GM10847 (cell line): ENCODE data around the gene SLC35A5.

Experiments used
- POLR2A ChIP-seq: IDR thresholded peaks from 2 replicates; pipeline ENCODE4 v1.6.1; 2011; ENCODE audit not compliant: insufficient read length; ENCODE audit errors: extremely low read depth

SLC35A5 gene

DNA sequence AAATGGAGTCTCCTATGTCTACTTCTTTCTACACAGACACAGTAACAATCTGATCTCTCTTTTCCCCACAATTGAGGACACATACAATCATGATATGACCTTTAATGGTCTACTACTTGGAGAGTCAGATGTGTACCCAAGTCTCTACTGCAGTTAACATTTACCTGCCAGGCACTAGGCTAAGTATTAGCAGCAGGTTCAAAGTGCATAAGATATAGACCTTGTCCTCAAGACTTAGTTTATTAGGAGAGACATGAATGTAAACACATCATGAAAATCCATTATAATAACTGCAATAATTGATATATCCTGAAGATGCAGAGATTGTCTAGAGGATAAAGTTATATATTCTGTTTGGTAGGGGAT lies 3.1 kb downstream of the SLC35A5 start:
- TF ChIP-seq POLR2A: no peak

DNA sequence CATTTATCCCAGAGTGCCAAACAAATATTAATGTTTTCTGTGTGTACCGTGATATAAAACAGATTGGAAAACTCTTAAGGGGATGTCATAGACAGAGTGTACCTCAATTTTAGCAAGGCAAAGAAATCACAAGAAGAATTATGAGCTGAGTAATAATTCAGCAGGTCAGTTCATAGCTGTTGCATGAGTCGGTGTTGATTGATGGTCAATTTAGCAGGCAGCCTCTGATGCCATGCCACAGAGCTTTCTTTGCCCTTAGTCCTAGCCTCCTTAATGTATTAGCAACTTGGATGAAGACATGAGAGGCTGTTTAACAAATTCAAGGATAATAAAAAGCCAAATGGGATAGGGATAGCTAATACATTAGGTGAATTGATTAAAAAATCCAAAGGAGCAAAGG lies 6.8 kb downstream of the SLC35A5 start:
- no peak for TF ChIP-seq POLR2A

DNA sequence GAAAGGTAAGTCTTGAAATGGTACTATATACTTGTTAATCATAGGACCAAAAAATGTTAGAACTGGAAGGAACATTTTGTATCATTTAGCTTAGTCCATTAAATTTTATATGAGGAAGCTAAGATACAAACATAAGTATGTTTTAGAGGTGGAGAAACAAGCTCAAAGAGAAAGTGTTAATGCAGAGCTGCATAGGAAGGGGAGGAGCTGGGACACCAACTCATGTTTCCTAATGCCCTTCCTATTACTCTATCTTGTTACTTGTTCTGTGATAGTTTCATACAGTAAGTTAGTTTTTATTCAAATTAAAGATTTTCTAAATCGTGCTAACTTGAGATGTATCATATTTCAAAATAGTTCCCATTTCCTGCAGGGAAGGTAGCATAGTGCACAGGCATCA lies 7.4 kb downstream of the SLC35A5 start:
- TF ChIP-seq POLR2A: no peak

DNA sequence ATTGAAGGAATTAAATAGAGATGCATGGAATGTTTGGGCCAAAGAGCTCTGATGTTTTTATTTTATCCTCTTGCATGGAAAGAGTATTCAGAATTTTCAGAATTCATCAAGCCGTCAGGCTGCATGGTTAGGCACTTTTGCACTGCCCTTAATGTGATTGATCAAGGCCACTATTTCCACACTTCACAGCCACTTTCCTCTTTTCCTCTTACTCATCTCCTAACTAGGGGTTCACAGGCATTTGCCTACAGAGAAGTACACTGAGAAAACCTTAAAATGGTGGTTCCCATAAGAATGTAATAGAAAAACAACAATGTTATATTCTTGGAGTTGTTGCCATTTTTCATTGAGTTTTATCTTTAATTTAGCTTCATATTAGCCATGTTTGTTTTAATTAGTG lies 10.9 kb downstream of the SLC35A5 start:
- TF ChIP-seq POLR2A: no peak

DNA sequence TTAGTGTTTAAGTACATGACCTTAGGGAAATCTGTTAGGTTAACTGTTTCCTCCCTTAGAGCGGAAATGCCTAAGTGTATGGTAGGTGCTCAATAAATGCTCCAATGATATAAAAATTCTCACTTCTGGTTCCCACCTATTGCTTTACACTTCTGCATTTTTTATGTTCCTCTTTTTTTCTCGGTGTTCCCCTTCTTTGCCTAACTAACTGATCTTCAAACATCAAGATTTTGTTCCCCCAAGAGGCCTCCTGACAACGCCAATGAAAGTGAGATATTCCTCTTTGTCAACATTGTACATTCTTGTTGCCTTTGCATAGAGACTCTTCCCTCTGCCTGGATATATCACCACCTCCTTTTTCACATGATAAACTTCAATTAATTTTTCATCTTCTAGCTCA lies 17.4 kb downstream of the SLC35A5 start:
- no peak for TF ChIP-seq POLR2A

DNA sequence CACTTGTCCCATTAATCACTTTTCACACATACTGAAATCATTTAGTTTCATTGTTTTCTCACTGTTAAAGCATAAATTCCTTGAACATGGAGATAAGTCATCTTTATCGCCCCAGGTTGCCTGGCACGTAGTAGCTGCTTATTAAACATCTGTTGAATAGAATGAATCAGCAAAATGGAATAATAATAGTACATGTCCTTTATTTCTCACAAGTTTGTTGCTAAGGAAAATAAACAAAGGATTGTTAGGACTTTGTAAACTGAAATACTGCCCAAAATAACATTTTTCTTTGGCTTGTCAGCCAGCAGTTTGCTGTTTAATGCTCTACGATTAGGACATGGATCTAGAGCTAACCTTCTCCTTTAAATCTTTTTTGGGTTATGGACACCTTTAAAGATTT lies 17.9 kb downstream of the SLC35A5 start:
- no peak for TF ChIP-seq POLR2A

DNA sequence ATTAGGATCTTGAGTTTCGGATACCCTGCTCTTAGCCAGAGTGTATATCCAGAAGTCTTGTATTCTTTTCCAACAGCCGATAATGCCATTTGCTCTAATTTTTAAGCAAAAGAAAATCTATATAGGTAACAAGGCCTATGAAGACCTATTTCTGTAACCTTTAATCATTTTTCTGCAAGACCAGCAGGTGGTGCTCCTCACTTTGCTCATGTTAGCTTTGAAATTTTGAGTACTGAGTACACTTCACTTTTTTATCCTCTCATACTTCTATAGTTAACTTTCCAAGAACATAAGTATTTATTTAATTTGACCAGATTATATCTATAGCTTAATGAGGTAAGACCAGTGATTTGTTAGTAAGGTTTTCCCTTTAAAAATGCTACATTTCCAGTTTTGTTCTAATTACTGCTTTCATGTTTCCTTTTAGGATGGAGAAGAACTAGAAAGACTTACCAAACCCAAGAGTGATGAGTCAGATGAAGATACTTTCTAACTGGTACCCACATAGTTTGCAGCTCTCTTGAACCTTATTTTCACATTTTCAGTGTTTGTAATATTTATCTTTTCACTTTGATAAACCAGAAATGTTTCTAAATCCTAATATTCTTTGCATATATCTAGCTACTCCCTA lies 20.5 kb downstream of the SLC35A5 start:
- no peak for TF ChIP-seq POLR2A

DNA sequence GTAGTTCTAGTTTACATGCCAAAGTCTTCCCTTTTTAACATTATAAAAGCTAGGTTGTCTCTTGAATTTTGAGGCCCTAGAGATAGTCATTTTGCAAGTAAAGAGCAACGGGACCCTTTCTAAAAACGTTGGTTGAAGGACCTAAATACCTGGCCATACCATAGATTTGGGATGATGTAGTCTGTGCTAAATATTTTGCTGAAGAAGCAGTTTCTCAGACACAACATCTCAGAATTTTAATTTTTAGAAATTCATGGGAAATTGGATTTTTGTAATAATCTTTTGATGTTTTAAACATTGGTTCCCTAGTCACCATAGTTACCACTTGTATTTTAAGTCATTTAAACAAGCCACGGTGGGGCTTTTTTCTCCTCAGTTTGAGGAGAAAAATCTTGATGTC lies 21.3 kb downstream of the SLC35A5 start:
- TF ChIP-seq POLR2A: no peak

DNA sequence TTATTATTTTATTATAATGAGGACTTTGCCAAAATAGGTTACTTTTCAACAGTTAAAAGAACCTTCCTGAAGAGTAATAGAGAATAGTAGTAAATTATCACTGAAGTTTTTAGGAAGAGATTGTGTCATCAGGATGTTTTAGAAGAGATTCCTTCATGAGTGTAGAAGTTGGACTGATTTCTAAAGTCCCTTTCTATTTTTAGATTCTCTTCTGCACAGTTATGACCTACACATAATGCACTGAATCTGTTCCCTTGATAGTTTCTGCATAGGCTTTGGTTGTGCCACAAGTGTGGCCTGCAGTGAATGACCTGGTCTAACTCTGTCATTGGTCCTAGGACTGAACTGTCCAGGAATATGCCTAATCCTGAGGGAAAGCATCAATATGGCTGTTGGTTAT lies 23.9 kb downstream of the SLC35A5 start:
- TF ChIP-seq POLR2A: no peak

DNA sequence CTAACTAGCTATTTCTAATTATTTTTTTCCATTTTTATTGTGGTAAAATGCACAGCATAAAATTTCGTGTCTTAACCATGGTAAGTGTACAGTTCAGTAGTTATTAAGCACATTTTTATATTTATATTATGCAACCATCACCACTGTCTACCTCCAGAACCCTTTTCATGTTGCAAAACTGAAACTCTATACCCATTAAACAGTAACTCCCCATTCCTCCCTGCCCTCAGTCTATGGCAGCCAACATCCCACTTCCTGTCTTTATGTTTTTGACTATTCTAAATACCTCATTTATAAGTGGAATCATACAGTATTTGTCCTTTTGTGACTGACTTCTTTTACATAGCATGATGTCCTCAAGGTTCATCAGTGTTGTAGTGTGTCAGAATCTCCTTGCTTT lies 25.5 kb downstream of the SLC35A5 start:
- TF ChIP-seq POLR2A: no peak

DNA sequence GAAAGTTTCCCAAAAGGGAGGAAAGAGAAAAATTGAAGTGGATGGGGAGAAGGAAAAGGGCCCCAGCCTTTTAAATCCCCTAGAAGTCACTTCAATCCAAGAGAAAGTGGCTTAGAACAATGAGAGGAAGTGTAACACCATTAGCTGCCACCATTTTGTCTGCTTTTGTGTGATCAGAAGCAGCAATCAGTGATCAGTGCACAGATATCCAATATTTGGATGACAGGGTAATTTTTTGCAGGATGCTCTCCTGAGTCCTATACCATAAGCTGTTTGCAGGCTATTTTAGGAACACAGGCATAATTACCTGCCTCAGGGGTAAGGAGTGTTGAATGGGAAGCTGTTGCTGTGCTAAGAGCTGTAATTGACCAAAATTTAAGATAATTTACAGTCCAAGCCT lies 31.4 kb downstream of the SLC35A5 start:
- TF ChIP-seq POLR2A: no peak

DNA sequence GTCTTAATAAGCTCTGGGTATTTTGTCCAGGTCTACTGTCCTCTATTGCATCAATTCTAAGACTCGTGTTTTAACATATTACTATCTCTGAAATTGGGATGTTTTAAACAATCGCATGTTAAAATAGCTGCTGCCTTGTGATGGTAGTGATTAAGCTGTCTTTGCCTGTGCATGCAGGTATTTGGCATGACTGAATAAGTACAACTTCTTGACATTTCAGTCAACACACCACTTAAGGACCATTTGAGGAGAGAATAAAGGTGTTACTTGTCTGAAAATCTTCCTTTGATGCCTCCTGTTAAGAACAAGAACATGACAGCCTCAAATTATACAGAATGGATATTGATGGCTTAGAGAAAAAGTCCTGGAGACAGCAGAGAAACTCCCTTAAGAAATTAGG lies 33.0 kb downstream of the SLC35A5 start:
- TF ChIP-seq POLR2A: no peak

DNA sequence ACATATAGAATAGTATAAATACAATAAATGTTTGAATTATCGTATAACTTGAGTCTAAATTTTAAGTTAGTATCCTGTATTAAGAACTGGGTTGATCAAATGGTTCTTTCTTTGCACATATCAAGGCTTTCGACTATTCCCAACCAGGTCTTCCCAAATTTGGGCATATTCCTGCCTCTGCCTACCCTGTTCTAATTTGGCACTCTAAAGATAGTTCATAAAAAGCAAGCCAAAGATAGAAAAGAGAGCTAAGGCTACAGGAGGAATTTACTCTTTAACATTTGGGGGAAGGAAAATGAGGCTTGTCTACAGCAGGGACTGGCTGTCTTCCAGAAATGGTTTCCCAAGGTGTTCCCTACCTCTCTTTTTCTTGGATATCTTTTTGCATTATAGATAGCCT lies 36.1 kb downstream of the SLC35A5 start:
- TF ChIP-seq POLR2A: no peak

DNA sequence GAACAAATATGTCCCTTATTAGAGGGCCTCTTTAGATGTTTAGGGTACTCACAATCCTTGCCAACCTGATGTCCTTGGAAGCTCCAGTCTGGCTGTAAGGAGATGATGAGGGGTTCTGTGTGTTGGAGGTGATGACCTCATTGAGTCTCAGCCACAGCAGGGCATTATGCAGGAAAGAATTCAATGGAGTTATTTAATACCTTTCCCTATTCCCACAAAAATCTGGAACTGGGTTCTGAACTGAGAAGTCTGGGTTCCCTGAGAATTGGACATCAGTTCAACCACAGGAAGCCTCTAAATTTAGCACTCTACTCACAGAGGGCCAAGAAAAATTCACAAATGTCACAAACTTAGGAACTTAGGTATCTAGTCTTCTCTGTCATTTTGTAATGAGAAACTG lies 36.9 kb downstream of the SLC35A5 start:
- TF ChIP-seq POLR2A: no peak

DNA sequence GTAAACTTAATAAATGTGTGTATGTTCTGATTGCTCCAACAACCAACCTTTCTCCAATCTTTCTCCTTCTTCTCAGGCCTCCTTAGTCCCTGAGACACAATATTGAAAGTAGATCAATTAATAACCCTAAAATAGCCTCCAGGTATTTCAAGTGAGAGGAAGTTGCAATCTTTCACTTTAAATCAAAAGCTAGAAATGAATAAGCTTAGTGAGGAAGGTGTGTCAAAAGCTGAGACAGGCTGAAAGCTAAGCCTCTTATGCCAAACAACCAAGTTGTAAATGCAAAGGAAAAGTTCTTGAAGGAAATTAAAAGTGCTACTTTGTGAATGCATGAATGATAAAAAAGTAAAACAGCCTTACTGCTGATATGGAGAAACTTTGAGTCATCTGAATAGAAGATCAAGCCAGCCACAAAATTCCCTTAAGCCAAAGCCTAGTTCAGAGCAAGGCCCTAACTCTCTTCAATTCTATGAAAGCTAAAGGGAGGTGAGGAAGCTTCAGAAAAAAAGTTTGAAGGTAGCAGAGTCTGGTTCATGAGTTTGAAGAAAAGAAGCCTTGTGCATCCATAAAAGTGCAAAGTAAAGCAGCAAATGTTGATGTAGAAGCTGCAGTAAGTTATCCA lies 40.5 kb downstream of the SLC35A5 start:
- TF ChIP-seq POLR2A: no peak

DNA sequence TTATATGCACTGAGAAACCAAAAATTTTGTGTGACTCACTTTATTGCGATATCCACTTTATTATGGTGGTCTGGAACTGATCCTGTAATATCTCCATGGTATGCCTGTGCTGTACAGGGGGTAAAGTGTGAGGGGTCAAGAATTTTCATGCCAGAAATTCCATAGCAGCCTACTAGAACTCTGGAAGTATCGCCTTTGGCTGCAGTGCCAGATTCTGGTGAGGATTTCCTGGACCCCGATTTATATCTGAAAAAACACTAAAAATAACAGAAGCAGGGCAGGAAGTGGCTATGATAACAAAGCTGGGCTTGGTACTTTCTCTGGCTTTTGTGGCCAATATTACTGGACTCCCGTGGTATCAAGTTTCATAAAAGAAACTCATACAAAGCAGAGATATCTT lies 42.7 kb downstream of the SLC35A5 start:
- TF ChIP-seq POLR2A: no peak

DNA sequence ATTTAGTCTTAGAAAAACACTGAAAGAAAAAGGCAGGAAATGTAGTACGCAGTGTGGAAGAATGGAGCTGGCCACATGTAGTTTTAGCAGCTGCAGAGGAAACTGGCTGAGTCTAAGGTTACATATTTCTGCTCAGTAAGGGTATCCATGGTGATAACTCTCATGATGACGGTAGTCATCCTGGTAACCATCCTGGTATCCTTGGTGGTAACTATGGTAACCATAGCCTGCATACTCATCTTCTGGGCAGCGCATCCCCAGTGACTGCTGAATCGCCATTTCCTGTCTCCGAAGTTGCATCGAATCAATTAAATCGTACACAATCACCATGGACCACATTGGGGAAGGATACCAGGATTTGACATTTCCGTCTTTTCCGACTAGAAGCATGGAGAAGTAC lies 43.4 kb downstream of the SLC35A5 start:
- TF ChIP-seq POLR2A: no peak

DNA sequence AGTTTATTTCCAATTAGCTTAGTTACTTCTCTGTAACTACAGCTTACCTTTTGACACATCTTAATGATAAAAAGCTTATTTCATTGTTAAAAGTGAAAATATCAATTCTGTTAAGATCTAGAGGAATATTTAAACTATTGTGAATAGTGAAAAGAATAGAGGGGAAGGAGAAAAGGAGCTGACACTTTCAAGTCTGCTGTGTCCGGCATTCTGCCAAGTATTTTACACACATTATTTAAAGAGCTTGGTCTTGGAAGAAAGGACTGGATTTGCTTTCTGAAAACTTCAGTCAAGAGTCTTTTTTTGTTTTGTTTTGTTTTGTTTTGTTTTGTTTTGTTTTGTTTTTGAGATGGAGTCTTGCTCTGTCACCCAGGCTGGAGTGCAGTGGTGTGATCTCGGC lies 44.3 kb downstream of the SLC35A5 start:
- TF ChIP-seq POLR2A: no peak

DNA sequence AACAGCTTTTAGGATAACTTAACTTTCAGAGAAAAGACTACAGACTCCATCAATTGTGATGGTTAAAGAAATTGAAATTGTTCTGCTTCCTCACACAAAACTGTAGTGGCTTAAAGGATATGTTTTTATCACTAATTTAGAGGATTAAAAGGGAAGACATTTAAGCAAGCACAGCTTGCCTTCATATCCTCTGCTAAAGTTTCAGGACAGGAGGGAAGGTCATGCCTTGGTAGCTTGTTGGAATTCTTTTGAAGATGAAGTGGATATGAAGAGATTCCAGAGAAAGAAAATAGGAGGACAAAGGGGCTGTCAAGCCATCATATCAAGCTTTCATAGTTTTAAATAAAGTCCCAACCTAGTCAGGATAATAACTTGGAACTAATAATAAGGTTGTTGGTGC lies 46.0 kb downstream of the SLC35A5 start:
- no peak for TF ChIP-seq POLR2A
